GM18499 (cell line): ENCODE measurements around the gene ARAP3.
"Not testable (repeated sequence)": the region's sequence is repeated elsewhere in the genome, so short reads cannot be mapped to it uniquely, and the experiment has no call there.

Source experiments
- ATAC-seq: cut with Tn5 transposase; IDR thresholded peaks from one replicate; pipeline ENCODE4 v1.9.1; 2021; ENCODE audit warnings: moderate number of reproducible peaks; ENCODE audit not compliant: insufficient read depth, unreplicated experiment

The ARAP3 gene, protein sequence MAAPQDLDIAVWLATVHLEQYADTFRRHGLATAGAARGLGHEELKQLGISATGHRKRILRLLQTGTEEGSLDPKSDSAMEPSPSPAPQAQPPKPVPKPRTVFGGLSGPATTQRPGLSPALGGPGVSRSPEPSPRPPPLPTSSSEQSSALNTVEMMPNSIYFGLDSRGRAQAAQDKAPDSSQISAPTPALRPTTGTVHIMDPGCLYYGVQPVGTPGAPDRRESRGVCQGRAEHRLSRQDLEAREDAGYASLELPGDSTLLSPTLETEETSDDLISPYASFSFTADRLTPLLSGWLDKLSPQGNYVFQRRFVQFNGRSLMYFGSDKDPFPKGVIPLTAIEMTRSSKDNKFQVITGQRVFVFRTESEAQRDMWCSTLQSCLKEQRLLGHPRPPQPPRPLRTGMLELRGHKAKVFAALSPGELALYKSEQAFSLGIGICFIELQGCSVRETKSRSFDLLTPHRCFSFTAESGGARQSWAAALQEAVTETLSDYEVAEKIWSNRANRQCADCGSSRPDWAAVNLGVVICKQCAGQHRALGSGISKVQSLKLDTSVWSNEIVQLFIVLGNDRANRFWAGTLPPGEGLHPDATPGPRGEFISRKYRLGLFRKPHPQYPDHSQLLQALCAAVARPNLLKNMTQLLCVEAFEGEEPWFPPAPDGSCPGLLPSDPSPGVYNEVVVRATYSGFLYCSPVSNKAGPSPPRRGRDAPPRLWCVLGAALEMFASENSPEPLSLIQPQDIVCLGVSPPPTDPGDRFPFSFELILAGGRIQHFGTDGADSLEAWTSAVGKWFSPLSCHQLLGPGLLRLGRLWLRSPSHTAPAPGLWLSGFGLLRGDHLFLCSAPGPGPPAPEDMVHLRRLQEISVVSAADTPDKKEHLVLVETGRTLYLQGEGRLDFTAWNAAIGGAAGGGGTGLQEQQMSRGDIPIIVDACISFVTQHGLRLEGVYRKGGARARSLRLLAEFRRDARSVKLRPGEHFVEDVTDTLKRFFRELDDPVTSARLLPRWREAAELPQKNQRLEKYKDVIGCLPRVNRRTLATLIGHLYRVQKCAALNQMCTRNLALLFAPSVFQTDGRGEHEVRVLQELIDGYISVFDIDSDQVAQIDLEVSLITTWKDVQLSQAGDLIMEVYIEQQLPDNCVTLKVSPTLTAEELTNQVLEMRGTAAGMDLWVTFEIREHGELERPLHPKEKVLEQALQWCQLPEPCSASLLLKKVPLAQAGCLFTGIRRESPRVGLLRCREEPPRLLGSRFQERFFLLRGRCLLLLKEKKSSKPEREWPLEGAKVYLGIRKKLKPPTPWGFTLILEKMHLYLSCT (N-terminal part only)

GRCh38 chr5:141681695-141682641 is at the start of gene ARAP3:
Gene ARAP3, minus strand, starts transcription at chr5:141682230. Its CDS starts 1,744 bp downstream, at chr5:141680486.
- no peak for ATAC-seq

DNA sequence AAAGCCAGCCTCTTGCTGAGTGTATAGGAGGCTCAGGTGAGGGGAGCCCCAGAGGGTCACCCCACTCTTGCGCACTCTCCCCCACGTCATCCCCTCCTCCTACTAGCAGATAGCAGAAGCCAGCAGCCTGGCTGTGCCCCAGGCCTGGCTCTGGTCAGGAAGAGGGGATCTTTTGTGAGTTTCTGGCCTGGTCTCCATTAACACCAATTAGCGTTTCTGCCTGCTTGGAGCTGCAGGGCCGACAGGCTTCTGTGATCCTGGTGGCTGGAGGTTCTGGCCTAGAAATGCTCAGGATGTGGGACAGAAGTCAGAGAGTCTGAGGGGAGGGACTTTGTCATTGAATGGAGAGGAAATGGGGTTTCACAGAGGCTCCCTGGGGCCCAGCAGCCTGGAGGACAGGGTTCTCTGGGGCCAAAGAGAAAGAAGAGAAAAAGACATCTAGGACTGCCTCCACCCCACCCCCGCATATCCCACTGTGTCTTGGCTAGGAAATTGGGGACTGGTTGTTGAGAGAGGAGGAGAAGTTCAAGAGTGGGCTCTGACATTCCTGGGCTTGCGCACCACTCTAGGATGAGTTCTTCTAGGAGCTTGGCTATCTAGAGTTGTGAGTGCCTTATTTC is 47.5 kb upstream of the ARAP3 start:
- no peak for ATAC-seq

DNA sequence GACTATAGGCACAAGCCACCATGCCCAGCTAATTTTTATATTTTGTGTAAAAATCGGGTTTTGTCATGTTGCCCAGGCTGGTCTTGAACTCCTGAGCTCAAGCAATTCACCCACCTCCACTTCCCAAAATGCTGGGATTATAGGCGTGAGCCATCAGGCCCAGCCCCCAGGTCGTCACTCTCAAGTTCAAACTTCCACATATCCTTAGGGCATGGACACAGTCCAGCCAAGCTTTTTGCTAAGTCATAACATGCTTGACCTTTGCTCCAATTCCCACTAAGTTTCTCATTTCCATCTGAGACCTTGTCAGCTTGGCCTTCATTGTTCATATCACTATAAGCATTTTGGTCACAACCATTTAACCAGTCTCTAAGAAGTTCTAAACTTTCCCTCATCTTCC is 43.9 kb upstream of the ARAP3 start:
- no peak for ATAC-seq

GRCh38 chr5:141725174-141725573 is 43.1 kb upstream of the ARAP3 start:
- not testable (repeated sequence) for ATAC-seq

- ATAC-seq = no peak
Measured at GRCh38 chr5:141722266-141722665, 40.2 kb upstream of the ARAP3 start.

- no peak for ATAC-seq
Measured at GRCh38 chr5:141717043-141717442, 35.0 kb upstream of the ARAP3 start.

GRCh38 chr5:141716468-141716867 is 34.4 kb upstream of the ARAP3 start:
- ATAC-seq = no peak

DNA sequence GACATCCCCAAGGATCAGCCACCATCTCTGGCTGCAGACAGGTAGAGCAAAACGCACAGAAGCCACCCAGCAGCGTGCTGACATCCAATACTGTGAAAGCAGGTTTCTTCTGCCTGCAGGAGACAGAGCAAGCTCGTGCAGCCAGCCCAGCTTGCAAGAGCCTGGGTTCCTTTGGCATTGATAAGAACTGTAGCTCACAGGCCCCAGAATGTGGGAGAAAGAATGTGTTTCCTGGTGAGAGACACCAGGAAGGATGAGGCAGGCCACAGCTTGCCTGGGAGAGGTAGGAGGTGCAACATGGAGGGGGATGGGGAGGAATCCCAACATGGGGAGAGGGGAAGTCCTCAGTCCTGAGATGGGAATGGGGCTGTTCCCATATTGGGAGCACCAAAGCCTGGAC is 34.0 kb upstream of the ARAP3 start:
- ATAC-seq = no peak

GRCh38 chr5:141715346-141715905 is 33.4 kb upstream of the ARAP3 start:
- ATAC-seq = no peak

- ATAC-seq = no peak
Measured at GRCh38 chr5:141714542-141715310, 32.7 kb upstream of the ARAP3 start.

DNA sequence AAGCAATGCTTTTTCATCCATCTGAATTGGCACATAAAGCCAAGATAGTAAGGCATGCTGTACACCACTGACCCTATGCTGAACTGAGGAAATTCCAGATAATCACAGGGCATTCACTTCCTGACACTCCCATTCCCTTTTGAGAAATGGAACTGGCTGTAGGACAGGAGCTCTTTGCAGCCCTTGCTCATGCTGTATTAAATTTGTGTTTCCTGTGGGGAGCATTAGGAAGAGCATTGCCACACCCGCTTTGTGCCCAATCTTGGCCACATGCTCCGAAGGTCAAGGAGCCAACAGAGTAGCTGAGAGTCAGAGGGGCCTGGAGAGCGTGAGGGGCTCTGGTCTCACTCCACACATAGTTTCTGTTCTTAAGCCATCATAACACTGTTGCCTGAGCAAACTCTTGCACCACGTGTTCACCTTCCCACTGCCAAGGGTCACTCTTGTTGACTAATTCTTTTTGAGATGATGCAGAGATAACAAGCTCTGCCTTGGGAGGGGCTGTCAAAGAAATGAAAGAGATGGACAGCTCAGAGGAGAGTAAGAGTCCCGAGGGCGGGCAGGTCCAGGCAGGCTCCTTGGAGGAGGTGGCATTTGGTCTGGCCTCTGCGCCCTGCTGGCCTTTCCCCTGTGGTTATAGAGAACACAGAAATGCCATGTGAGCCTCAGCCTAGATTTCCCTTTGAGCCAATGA is 31.7 kb upstream of the ARAP3 start:
- no peak for ATAC-seq

DNA sequence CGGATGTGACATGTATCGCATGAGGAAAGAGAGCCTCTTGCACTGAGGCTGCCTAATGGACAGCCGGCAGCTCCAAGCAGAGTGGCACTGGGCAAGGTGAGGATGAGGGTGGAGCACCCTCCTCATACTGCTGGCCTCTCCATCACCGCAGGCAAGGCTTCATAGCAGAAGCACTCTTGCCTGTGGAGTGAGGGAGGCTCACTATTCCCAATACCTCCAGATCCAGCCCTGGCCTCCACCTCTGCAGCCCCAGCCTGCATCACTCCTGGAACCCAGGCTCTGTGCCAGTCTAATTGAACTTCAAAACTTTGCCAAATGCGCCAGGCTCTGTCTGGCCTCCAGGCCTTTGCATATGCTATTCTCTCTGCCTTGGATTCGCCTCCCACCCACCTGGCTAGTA is 29.7 kb upstream of the ARAP3 start:
- no peak for ATAC-seq

DNA sequence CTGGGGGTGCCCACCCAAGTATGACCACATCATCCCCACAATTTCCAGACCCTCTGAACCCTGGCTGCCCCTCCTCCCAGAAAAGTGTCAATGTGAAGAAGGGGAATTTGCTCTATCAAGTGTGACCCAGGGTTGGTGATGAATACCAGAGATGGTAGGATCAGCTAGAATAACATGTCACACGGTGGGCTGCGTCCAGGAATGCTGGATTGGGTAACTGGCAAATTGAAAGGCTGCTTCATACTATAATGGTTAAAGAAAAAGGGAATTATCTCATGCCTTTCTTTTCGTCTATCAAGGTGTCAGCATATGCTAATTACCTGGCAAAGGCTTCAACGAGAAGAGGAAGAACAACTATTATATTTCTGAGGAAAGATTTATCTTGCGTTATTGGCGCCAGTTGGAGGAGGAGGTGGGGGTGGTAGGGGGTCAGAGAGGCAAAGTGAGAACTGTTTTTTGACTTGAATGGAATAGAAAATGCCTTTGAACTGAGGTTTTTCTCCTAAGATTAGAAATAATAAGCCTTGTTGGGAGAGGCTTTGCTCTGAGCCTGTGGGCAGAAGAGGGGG is 27.8 kb upstream of the ARAP3 start:
- ATAC-seq = no peak

DNA sequence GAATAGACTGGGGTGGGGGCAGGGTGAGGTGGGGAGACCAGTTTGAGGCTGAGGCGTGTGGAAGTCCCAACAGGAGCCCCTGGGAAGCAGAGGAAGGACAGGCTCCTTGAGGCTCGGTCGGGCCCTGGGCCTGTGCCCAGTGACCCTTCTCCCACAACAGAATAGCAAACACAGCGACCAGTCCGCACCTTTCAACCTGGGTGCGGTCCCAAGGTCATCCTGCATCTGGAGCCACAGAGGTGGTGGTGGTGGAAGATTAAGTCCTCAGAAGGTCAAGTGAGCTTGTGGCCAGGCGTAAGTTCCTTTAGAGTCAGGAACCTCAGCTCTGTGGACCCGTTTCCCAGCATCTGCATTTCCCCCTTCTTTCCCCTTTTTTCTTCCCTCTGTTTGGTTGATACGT is 26.0 kb upstream of the ARAP3 start:
- ATAC-seq = no peak

DNA sequence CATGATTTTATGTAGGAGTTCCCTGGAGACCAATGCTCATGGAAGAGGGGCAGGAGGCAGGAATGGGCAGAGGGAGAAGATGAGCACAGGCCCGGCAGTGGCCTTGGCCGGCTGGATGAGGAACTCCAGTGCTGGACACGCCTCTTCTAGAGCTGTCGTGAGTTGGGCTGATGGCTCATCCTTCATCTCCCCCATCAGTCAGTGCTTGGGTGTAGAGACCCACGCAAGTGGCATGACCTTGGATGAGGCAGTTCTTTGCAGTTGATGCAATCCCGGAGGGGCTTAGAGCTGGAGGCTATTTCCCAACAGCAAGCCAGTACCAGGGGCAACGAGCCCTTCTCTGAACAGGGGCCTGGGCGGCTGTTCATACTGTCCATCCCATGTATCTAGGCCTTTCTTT is 25.5 kb upstream of the ARAP3 start:
- ATAC-seq = no peak

DNA sequence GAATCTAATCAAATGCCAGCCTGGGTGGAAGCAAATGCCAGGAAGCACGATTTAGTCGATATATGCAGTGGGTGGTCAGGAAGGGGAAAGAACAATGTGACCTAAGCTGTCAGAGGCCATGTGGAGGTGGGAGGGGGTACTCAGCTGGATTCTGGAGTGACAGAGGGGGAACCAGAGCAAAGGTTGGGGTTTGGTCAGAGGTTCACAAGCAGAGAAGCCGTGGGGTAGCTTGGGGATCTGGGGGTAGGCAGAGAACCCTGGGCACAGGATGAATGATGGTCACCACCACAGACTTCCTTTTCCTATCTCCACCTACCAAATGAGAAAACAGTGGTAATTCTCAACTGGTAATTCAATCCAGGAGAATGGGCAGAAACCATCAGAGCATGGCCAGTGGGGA is 24.1 kb upstream of the ARAP3 start:
- no peak for ATAC-seq

DNA sequence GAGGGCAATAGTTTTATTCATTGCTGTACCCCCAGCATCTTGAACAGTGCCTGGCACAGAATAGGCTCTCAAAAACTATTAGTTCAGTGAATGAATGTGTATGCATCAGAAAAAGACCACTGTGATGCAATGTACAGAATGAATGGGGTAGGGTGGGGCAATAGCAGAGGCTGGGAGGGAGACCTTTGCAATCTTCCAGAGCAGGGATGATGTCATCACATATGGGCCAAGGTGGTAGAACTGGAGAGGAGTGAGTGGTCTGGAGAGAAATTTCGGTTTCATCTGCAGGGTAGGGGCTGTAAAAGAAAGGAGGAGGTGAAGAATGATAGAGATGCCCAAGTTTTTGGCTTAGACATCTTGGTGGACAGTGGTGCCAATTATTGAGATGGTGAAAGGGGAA is 23.4 kb upstream of the ARAP3 start:
- ATAC-seq = no peak
